Activated T-cell treated with anti-CD3 and anti-CD28 coated beads for 24 hours (primary cell): ENCODE data around the gene MOV10L1.
A peak's percentile ranks its signal among the peaks of the same experiment; 100 is the strongest.
"Not testable (repeated sequence)": the region's sequence is repeated elsewhere in the genome, so short reads cannot be mapped to it uniquely, and the experiment has no call there.

Experiments used
- DNase-seq: peaks from one replicate; pipeline ENCODE4 v3.0.0-alpha.2; 2020; ENCODE audit warnings: low read depth

MOV10L1 gene

GRCh38 chr22:50160947-50161346 is 71.1 kb downstream of the MOV10L1 start:
- DNase-seq, result no peak

GRCh38 chr22:50161508-50162390 is 71.9 kb downstream of the MOV10L1 start:
- no peak for DNase-seq

GRCh38 chr22:50162391-50162956 is 72.7 kb downstream of the MOV10L1 start:
- no peak for DNase-seq

GRCh38 chr22:50165436-50166123 is 75.8 kb downstream of the MOV10L1 start:
- no peak for DNase-seq

- DNase-seq, result no peak
Observed at GRCh38 chr22:50167689-50168489, 78.1 kb downstream of the MOV10L1 start.

GRCh38 chr22:50168490-50169180 is 78.8 kb downstream of the MOV10L1 start:
- DNase-seq, result not testable (repeated sequence)

- no peak for DNase-seq
Observed at GRCh38 chr22:50169181-50169759, 79.5 kb downstream of the MOV10L1 start.

- DNase-seq, result peak; percentile 55
Observed at GRCh38 chr22:50169774-50170341, 80.1 kb downstream of the MOV10L1 start.

- DNase-seq, result no peak
Observed at GRCh38 chr22:50170453-50171318, 80.9 kb downstream of the MOV10L1 start, which contains the start of gene PANX2. Gene PANX2 (plus strand): TSS chr22:50170731. CDS start chr22:50170731, 0 bp downstream.

GRCh38 chr22:50171319-50171964 is 81.6 kb downstream of the MOV10L1 start:
- DNase-seq, result no peak

- DNase-seq, result no peak
Observed at GRCh38 chr22:50171965-50172421, 82.2 kb downstream of the MOV10L1 start.

- DNase-seq, result no peak
Observed at GRCh38 chr22:50173311-50173982, 83.6 kb downstream of the MOV10L1 start.

GRCh38 chr22:50173983-50174355 is 84.2 kb downstream of the MOV10L1 start:
- no peak for DNase-seq

GRCh38 chr22:50174382-50175190 is 84.8 kb downstream of the MOV10L1 start:
- DNase-seq, result no peak

GRCh38 chr22:50175191-50175461 is 85.3 kb downstream of the MOV10L1 start:
- no peak for DNase-seq

- DNase-seq, result no peak
Observed at GRCh38 chr22:50175921-50176849, 86.4 kb downstream of the MOV10L1 start.
